Rectal smooth muscle tissue (tissue), 1 donor: ENCODE results near the gene PDE6A.
"Not testable (repeated sequence)": the region's sequence is repeated elsewhere in the genome, so short reads cannot be mapped to it uniquely, and the experiment has no call there.

Experiments used
- H3K27ac ChIP-seq: one replicate; pipeline ENCODE4 v1.7.0; 2013; ENCODE audit warnings: low read depth, low read length, inconsistent platforms
- H3K27me3 ChIP-seq: one replicate; pipeline ENCODE4 v1.7.0; 2013; ENCODE audit warnings: low read length; ENCODE audit not compliant: control insufficient read depth, insufficient read depth
- H3K36me3 ChIP-seq: one replicate; pipeline ENCODE4 v1.7.0; 2013; ENCODE audit warnings: low read length; ENCODE audit not compliant: control insufficient read depth, insufficient read depth
- H3K4me1 ChIP-seq: one replicate; pipeline ENCODE4 v1.7.0; 2013; ENCODE audit warnings: low read length; ENCODE audit not compliant: control insufficient read depth, insufficient read depth
- H3K4me3 ChIP-seq: one replicate; pipeline ENCODE4 v1.7.0; 2013; ENCODE audit warnings: low read length
- H3K9ac ChIP-seq: one replicate; pipeline ENCODE4 v1.7.0; 2013; ENCODE audit warnings: low read length

The PDE6A gene

GRCh38 chr5:149878371-149878770, 66.2 kb downstream of the PDE6A start:
- Histone ChIP-seq H3K27ac (no peak overlapping the region), H3K4me3 (no peak overlapping the region), H3K27me3 (no peaks in the 10 kb centered on the region), H3K4me1 (no peaks in the 10 kb centered on the region), H3K9ac (no peak overlapping the region), H3K36me3 (no peaks in the 10 kb centered on the region)

- Histone ChIP-seq H3K9ac (no peak overlapping the region), H3K4me1 (peaks cover 7% of the 10 kb centered on the region), H3K36me3 (no peaks in the 10 kb centered on the region), H3K27me3 (no peaks in the 10 kb centered on the region), H3K27ac (no peak overlapping the region), H3K4me3 (no peak overlapping the region)
Observed at GRCh38 chr5:149873896-149874295, 70.7 kb downstream of the PDE6A start.

GRCh38 chr5:149872351-149873040, 72.1 kb downstream of the PDE6A start:
- H3K9ac ChIP-seq, result no peak overlapping the region

GRCh38 chr5:149871471-149871870, 73.1 kb downstream of the PDE6A start:
- Histone ChIP-seq H3K27me3 (no peaks in the 10 kb centered on the region), H3K36me3 (no peaks in the 10 kb centered on the region), H3K4me3 (no peak overlapping the region), H3K27ac (no peak overlapping the region), H3K9ac (no peak overlapping the region), H3K4me1 (peaks cover 7% of the 10 kb centered on the region)

More at GRCh38 chr5:149872351-149873040, 72.1 kb downstream of the PDE6A start:
- peak overlapping the region; percentile 34 for H3K27ac ChIP-seq
- H3K36me3 ChIP-seq, result no peaks in the 10 kb centered on the region
- peaks cover 7% of the 10 kb centered on the region for H3K4me1 ChIP-seq
- no peak overlapping the region for H3K4me3 ChIP-seq
- no peaks in the 10 kb centered on the region for H3K27me3 ChIP-seq

- Histone ChIP-seq H3K4me1 (peaks cover 7% of the 10 kb centered on the region), H3K36me3 (no peaks in the 10 kb centered on the region), H3K9ac (no peak overlapping the region), H3K27ac (no peak overlapping the region), H3K27me3 (no peaks in the 10 kb centered on the region), H3K4me3 (no peak overlapping the region)
Observed at GRCh38 chr5:149870697-149871096, 73.9 kb downstream of the PDE6A start.

DNA sequence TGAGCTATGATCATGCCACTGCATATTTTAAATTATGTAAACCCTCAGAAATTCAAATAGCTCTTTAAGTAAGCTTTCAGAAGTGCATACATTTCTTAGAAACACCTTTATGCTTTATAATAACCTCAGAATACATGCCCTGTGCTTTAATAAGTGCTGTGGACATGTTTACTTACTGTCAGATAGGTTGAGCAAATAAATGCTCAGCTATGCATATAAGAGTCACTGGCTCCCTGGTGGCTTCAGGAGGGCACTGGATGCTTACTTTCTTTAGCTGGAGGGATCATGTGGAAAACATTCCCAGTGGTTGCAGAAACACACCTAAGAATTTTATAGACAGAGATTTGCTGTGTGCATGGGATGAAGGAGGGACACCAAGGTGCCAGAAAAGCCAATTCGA, 74.4 kb downstream of the PDE6A start:
- H3K36me3 ChIP-seq, result no peaks in the 10 kb centered on the region
- no peak overlapping the region for H3K27ac ChIP-seq
- peaks cover 7% of the 10 kb centered on the region for H3K4me1 ChIP-seq
- no peak overlapping the region for H3K4me3 ChIP-seq
- no peaks in the 10 kb centered on the region for H3K27me3 ChIP-seq
- H3K9ac ChIP-seq, result no peak overlapping the region

DNA sequence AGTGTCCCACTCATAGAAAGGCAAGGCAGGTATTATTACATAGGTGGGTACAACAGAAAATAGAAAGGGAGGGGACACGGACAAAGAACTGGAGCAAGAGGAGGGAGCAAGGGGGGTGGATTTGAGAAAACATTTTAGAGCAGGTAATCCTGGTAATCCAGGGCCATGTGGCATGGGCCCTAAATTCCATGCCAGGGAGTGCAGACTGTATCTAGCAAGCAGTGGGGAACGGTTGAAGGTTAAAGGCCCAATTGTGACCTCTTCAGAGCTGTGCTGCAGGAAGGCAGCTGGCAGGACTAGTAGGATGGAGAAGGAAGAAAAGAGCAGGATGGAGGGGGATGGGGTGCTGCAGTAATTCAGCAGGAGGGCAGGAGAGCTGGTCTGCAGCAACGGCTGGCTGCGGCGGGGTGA, 75.2 kb downstream of the PDE6A start:
- Histone ChIP-seq H3K4me3 (no peak overlapping the region), H3K4me1 (peaks cover 7% of the 10 kb centered on the region), H3K27me3 (no peaks in the 10 kb centered on the region), H3K27ac (no peak overlapping the region), H3K9ac (no peak overlapping the region), H3K36me3 (no peaks in the 10 kb centered on the region)

GRCh38 chr5:149865746-149866145, 78.8 kb downstream of the PDE6A start:
- no peak overlapping the region for H3K4me3 ChIP-seq
- no peaks in the 10 kb centered on the region for H3K4me1 ChIP-seq

DNA sequence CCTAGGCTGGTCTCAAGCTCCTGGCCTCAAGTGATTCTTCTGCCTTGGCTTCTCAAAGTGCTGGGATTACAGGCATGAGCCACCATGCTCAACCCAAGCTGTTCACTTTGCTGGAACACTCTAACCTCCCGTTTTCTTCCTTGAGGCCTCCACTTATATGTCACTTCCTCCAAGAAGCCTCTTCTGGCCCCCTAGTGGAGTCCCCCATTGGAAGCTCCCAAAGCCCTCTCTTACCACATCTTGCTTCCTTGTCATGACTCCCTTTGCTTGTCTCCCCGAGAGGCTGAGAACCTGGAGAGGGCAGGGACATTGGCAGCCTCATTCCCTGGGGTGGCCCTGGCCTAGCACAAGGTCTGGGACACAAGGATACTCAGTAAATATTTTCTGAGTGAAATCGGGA, 80.8 kb downstream of the PDE6A start:
- Histone ChIP-seq H3K4me1 (no peaks in the 10 kb centered on the region), H3K4me3 (no peak overlapping the region), H3K36me3 (no peaks in the 10 kb centered on the region), H3K27me3 (no peaks in the 10 kb centered on the region), H3K27ac (no peak overlapping the region), H3K9ac (no peak overlapping the region)

More at GRCh38 chr5:149865746-149866145, 78.8 kb downstream of the PDE6A start:
- no peak overlapping the region for H3K9ac ChIP-seq
- H3K36me3 ChIP-seq, result no peaks in the 10 kb centered on the region
- H3K27ac ChIP-seq, result no peak overlapping the region
- no peaks in the 10 kb centered on the region for H3K27me3 ChIP-seq

DNA sequence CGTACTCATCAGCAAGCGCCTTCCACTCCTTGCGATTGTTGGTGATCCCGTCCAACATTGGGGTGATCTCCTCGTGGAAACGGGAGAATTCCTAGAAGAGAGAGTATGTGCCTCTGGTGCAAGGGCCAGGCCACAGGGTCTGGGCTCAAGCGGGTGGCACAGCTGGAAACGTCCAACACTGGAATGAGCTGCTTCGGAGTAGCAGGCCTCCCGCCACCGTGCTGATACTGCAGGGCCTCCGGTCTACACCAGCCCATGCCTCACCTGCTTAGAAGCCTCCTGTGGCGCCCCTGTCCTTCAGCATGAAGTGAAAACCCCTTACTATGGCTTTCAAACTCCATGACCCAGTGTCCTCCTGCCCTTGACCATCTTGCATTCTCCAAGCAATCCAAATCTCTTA, 81.4 kb downstream of the PDE6A start:
- Histone ChIP-seq H3K27ac (no peak overlapping the region), H3K9ac (no peak overlapping the region), H3K4me3 (no peak overlapping the region), H3K4me1 (no peaks in the 10 kb centered on the region), H3K27me3 (no peaks in the 10 kb centered on the region), H3K36me3 (no peaks in the 10 kb centered on the region)

- Histone ChIP-seq H3K27ac (no peak overlapping the region), H3K9ac (no peak overlapping the region), H3K27me3 (no peaks in the 10 kb centered on the region), H3K4me3 (no peak overlapping the region), H3K4me1 (peaks cover 3% of the 10 kb centered on the region), H3K36me3 (no peaks in the 10 kb centered on the region)
Observed at GRCh38 chr5:149860801-149861322, 83.7 kb downstream of the PDE6A start.

DNA sequence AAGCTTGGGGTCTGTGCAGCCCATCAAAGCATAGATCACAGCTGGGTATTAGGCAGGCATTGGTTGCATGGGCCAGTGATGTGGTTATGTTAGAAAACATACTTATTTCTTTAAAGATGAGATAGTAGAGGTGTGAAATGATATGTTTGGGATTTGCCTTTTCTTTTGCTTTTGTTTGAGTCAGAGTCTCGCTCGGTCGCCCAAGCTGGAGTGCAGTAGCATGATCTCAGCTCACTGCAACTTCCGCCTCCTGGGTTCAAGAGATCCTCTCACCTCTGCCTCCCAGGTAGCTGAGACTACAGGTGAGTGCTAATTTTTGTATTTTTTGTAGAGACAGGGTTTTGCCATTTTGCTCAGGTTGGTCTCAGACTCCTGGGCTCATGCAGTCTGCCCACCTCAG, 84.8 kb downstream of the PDE6A start:
- Histone ChIP-seq H3K27me3 (no peaks in the 10 kb centered on the region), H3K9ac (no peak overlapping the region), H3K27ac (no peak overlapping the region), H3K4me1 (peaks cover 3% of the 10 kb centered on the region), H3K36me3 (no peaks in the 10 kb centered on the region), H3K4me3 (no peak overlapping the region)

GRCh38 chr5:149858481-149858880, 86.1 kb downstream of the PDE6A start:
- not testable (repeated sequence) for H3K27me3 ChIP-seq, H3K27ac ChIP-seq, H3K36me3 ChIP-seq, H3K4me3 ChIP-seq, H3K9ac ChIP-seq, H3K4me1 ChIP-seq
